BJ (cell line): Measurements from ENCODE around the gene PLEKHA7. TPM values are rescaled to one million over a fixed set of nuclear protein-coding genes. Genes with fewer than 3 reads are reported as not detected.

Experiments used
- CTCF ChIA-PET: fragments of 350-600 bp; formaldehyde crosslinking; extraction: SDS; loops from one replicate; lab custom pipeline; 2021; ENCODE audit warnings: antibody characterized with exemption, inconsistent platforms; lab: Yijun Ruan, JAX
- POLR2A ChIA-PET: fragments of 300-600 bp; sonication (Branson Sonifier 250); formaldehyde crosslinking; extraction: SDS; loops from one replicate; lab custom pipeline; 2021; ENCODE audit warnings: antibody characterized with exemption; lab: Charles Lee
- DNase-seq: peaks from one replicate; pipeline ENCODE4 v3.0.0-alpha.2; 2011; ENCODE audit warnings: low read depth
- H3K27me3 ChIP-seq: 2 replicates; pipeline ENCODE4 v1.6.0; 2011; ENCODE audit warnings: low read length; ENCODE audit not compliant: control insufficient read depth, insufficient read depth
- H3K36me3 ChIP-seq: 2 replicates; pipeline ENCODE4 v1.5.1; 2011; ENCODE audit warnings: low read length; ENCODE audit not compliant: control insufficient read depth, insufficient read depth
- H3K4me3 ChIP-seq: 2 replicates; pipeline ENCODE4 v1.5.1; 2011; ENCODE audit warnings: low read depth, mild to moderate bottlenecking, control low read depth, low read length
- CTCF ChIP-seq: IDR thresholded peaks from 2 replicates; pipeline ENCODE4 v1.5.1; 2011; ENCODE audit warnings: low read depth, mild to moderate bottlenecking, control low read depth, inconsistent platforms, low read length, moderate library complexity; ENCODE audit not compliant: insufficient read depth
- polyA plus RNA-seq: library from polyadenylated mRNA; depleted of rRNA; stranded (reverse); fragments of >200 nt; gene quantifications from 2 replicates; pipeline ENCODE4 v1.2.3, GENCODE V29; 2011

PLEKHA7 gene
- polyA plus RNA-seq, 1 experiment, result 0.04 TPM

GRCh38 chr11:16797776-16798175 is 216.4 kb downstream of the PLEKHA7 start:
- Histone ChIP-seq H3K4me3 (no peak overlapping the region), H3K27me3 (no peaks in the 10 kb centered on the region), H3K36me3 (no peaks in the 10 kb centered on the region)
- no peak for TF ChIP-seq CTCF
- DNase-seq, result no peak
- POLR2A ChIA-PET, result no interaction called here
- CTCF ChIA-PET, result interaction anchor here (2.6 kb wide), 1 partner anchor 13 kb away, joined by 11 read pairs; no protein-coding TSS in a partner anchor

GRCh38 chr11:16796311-16796710 is 217.9 kb downstream of the PLEKHA7 start:
- no peaks in the 10 kb centered on the region for H3K27me3 ChIP-seq

GRCh38 chr11:16795146-16795545 is 219.1 kb downstream of the PLEKHA7 start:
- POLR2A ChIA-PET, result no interaction called here
- no peak overlapping the region for H3K4me3 ChIP-seq
- no peak for TF ChIP-seq CTCF
- no peaks in the 10 kb centered on the region for H3K36me3 ChIP-seq
- H3K27me3 ChIP-seq, result no peaks in the 10 kb centered on the region
- CTCF ChIA-PET, result interaction anchor here (1.5 kb wide), 1 partner anchor 9 kb away, joined by 3 read pairs; no protein-coding TSS in a partner anchor
- DNase-seq, result no peak

More at GRCh38 chr11:16796311-16796710, 217.9 kb downstream of the PLEKHA7 start:
- ChIA-PET POLR2A (no interaction called here), CTCF (interaction anchor here (2.6 kb wide), 1 partner anchor 11 kb away, joined by 11 read pairs; no protein-coding TSS in a partner anchor)
- no peak overlapping the region for H3K4me3 ChIP-seq
- TF ChIP-seq CTCF, result no peak
- no peak for DNase-seq
- no peaks in the 10 kb centered on the region for H3K36me3 ChIP-seq

DNA sequence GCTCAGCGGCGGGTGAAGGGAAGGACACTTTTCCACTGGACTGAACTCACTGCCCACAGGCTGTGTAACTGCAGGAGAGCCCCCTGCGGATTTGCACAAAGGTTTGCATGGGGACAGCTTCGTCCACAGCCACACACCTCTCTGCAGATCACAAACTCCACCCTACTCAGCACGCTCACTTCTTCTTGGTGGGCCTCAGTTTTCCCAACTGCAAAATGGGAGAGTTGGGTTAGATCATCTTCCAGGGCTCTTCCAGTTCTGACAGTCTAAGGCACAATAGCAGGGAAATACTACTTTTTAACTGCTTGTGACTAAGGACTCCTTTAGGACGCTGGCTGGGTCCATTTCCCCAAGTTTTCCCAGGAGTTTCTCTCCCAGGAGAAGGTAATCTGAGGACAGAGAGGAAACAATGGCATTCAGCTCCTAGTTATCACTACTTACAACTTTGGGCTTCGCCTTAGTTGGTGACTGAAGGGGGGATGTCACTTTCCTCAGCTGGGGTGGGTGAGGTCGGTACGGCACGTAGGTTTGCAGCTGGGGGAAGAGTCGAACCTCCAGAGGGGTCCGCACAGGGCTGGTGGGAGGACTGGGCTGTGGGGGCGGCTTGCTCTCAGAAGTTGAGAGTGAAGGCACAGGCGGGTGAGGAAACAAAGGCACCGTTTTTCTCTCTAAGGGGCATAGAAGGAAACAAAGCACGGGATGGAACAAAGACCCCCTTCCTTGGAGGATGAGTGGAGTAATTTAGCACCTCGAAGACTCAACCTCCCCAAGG is 220.0 kb downstream of the PLEKHA7 start:
- ChIA-PET CTCF (interaction anchor here (1.1 to 1.5 kb wide), 2 partner anchors 8 to 24 kb away, joined by 3 to 4 read pairs; no protein-coding TSS in a partner anchor), POLR2A (no interaction called here)
- Histone ChIP-seq H3K4me3 (no peak overlapping the region), H3K27me3 (no peaks in the 10 kb centered on the region), H3K36me3 (no peaks in the 10 kb centered on the region)
- no peak for DNase-seq
- TF ChIP-seq CTCF, result no peak

DNA sequence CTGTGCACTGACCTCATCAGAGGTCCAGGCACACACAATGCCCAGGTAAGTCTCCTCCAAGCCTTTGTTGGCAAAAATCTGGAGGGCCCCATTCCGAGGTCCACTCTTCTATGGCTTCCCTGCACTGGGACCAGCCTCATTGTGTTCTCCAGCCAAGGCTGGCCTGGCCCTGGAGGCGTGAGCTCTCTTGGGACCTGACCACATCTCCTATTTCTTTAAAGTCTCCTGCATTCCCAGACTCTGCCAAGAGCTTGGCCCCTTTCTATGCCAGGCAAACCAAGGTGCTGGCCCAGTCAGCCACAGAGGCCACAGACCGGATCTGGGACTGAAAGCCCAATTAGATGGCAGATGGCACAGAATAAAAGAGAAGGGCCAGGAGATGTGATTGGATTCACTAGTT is 220.7 kb downstream of the PLEKHA7 start:
- ChIA-PET POLR2A (no interaction called here), CTCF (interaction anchor here (0.6 to 1.6 kb wide), 4 partner anchors 9 to 946 kb away, joined by 3 to 4 read pairs (median 4); no protein-coding TSS in a partner anchor)
- Histone ChIP-seq H3K27me3 (no peaks in the 10 kb centered on the region), H3K4me3 (no peak overlapping the region), H3K36me3 (no peaks in the 10 kb centered on the region)
- DNase-seq, result no peak
- no peak for TF ChIP-seq CTCF
